Spleen (tissue), 7 donors: ENCODE results near the gene GGN.

ENCODE experiments used
- CTCF ChIP-seq, 11 experiments: fragments of 200-600 bp in 7 of 11; fragments of 450-650 bp in 4 of 11; sonication (generic) in 4 of 11; IDR thresholded peaks in 8 of 11; conservative IDR thresholded peaks in 3 of 11; 1 replicate in 7 of 11; 2 replicates in 4 of 11; pipeline versions ENCODE4 v1.4.0 to v1.8.0; 2016 to 2021; ENCODE audit warnings: antibody characterized with exemption in 11 of 11, inconsistent platforms in 4 of 11, mild to moderate bottlenecking in 1 of 11
- POLR2A ChIP-seq, 3 donors: fragments of 450-650 bp; IDR thresholded peaks; one replicate each; pipeline ENCODE4 v1.5.1; 2017; ENCODE audit warnings: antibody characterized with exemption in 3 of 3, mild to moderate bottlenecking in 1 of 3
- donor health status: DM: no; HTN: no; CAD: no; lungs with moderate emphysema.
- donor health status: DM: no; HTN: no; CAD: no.
- donor health status: DM: no; HTN: no; CAD: no.

- TF ChIP-seq CTCF (IDR thresholded peaks at IDR 0.05 in 8 of 11, conservative IDR thresholded peaks at IDR 0.05 in 3 of 11) = no peak
- no peak for TF ChIP-seq POLR2A (IDR thresholded peaks at IDR 0.05)
Measured at GRCh38 chr19:38437295-38437694, 49.5 kb upstream of the GGN start.
